Daoy (cell line): ENCODE data around the gene AP4S1. TPM values are rescaled to one million over a fixed set of nuclear protein-coding genes. Genes with fewer than 3 reads are reported as not detected.

Source experiments
- DNase-seq: peaks from one replicate; pipeline ENCODE4 v3.0.0-alpha.2; 2015; ENCODE audit warnings: low read depth
- total RNA-seq: library from RNA; depleted of rRNA; stranded (reverse); fragments of >200 nt; shearing (Covaris generic); gene quantifications from 2 replicates; pipeline ENCODE4 v1.2.3, GENCODE V29; 2014

AP4S1 gene
- total RNA-seq, 1 experiment from 2014 or later, result 12.6 TPM

DNA sequence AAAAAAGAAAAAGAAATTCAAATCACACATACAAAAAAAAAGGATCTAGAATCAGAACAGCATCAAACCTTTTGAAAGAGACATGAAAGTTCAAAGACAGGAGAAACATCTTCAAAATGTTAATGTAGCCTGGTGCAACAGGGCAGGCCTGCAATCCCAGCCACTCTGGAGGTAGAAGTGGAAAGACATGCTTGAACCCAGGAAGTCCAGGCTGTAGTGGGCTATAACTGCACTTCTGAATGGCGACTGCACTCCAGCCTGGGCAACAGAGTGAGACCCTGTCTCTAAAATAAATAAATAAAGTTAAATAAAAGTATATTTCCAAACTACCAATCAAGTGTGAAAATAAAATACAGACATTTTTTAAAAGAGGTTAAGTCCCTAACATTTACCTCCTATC, 18.7 kb upstream of the AP4S1 start:
- DNase-seq, result no peak

GRCh38 chr14:31009836-31010574, 15.4 kb upstream of the AP4S1 start:
- no peak for DNase-seq

DNA sequence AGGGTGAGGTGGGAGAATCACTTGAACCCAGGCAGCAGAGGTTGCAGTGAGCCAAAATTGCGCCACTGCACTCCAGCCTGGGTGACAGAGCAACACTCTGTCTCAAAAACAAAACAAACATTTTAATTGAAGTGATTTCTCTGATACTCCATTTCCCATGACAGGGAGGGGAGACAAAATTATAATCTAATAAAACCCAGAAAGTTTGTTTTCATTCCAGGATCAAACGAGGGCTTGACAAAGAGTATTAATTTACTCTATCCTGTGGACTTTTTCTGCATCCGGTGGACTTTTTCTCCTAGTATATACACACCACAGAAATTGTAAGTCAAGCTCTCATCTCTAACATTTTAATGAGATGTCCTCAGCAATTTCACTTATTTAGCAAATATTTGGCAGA, 14.5 kb upstream of the AP4S1 start:
- no peak for DNase-seq

- no peak for DNase-seq
Measured at GRCh38 chr14:31013841-31014240, 11.6 kb upstream of the AP4S1 start.

- DNase-seq, result no peak
Measured at GRCh38 chr14:31018057-31018645, 7.3 kb upstream of the AP4S1 start.

DNA sequence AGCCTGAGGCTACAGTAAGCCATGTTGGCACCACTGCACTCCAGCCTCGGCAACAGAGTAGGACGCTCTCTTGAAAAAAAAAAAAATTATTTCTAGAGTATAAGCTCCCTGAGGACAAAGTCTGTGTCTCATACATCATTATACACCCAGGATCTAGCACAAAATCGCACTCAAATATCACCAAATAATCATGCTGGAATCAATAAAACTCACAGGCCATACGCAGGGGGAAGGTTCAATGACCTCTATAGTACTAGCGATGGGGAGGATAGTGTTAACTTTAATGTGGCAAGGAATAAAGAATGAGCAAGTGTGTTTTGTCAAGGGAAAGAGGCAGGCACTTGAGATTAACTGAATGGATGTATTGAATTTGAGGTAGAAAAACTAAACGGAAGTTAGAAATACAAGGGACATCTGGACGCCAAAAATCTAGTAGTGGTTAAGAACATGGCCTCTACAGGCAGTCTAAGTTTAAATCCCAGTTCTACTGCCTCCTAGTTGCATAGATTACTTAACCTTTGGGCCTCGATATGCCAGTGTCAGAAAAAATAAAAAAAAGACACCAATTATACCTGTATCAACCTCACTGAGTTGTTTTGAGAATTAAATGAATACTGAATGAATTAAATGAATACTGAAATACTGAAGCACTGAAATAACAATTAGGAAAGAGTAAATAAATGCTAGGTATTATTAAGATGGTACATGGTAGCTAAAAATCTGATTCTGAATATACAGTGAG, 4.4 kb upstream of the AP4S1 start:
- DNase-seq, result no peak

DNA sequence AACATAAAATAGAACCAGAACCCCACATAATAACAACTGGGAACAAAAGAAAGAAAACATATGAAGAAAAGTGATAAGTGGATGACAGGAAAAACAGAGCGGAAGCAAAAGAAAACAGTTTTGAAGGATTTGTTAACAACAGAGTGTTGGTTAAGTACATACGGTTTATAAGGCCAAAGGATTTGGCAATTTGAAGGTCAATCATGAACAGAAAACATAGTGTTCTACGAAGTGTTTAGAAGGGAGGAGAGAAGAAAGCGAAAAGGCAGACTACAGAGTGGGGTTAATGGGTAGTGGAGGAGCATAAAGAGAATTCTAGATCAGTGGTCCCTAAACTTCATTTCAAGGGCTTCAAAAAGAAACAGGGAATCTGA, 3.9 kb upstream of the AP4S1 start:
- no peak for DNase-seq

- DNase-seq, result no peak
Measured at GRCh38 chr14:31022386-31022785, 3.1 kb upstream of the AP4S1 start.

GRCh38 chr14:31024010-31024480, 1.4 kb upstream of the AP4S1 start:
- DNase-seq, result no peak

GRCh38 chr14:31024577-31025366, 677 bp upstream of the AP4S1 start:
- DNase-seq, result peak; percentile 23

- DNase-seq, result no peak
Measured at GRCh38 chr14:31026077-31026449, 614 bp downstream of the AP4S1 start, which contains the start of gene STRN3. STRN3 (minus strand) TSS chr14:31026379; CDS start chr14:31026185, 194 bp downstream.

DNA sequence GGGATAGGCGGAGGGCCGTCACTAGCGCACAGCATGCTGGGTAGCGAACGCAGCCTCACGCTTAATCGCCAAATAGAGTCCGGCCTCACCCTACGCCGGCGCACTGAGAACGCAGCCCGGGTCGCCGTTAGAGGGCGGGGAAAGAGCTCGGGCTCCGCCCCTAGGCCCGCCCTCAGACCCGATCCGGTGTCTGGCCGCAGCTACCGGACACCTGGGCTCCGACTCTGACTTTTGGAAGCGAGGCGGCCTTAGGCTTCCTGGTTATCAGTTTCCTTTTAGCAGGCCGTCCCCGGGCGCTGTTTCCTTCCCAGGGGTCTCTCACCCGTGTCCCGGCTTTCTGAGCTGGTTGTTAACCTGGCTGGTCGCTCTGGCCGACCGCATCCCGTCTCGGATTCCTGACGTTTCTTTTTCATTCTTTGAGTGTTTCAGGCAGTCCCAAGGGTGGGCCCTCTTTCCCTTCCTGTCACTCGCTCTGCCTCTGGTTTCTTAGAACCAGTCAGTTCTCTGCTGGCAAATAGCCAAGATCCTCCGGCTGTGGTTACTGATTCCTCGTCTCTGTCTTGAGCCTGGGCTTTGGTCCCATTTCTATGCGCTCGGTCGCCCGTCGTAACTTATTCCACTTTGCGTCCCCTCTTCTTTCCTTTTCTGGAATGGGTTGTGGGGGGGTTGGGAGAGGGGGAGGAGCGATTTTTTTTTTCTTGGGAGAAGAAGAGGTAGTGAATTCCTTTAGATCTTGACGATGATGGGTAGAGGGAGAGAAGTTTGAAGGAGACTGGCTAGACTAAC, 1.2 kb downstream of the AP4S1 start:
- DNase-seq, result peak; percentile 99

- no peak for DNase-seq
Measured at GRCh38 chr14:31027847-31028246, 2.4 kb downstream of the AP4S1 start.

DNA sequence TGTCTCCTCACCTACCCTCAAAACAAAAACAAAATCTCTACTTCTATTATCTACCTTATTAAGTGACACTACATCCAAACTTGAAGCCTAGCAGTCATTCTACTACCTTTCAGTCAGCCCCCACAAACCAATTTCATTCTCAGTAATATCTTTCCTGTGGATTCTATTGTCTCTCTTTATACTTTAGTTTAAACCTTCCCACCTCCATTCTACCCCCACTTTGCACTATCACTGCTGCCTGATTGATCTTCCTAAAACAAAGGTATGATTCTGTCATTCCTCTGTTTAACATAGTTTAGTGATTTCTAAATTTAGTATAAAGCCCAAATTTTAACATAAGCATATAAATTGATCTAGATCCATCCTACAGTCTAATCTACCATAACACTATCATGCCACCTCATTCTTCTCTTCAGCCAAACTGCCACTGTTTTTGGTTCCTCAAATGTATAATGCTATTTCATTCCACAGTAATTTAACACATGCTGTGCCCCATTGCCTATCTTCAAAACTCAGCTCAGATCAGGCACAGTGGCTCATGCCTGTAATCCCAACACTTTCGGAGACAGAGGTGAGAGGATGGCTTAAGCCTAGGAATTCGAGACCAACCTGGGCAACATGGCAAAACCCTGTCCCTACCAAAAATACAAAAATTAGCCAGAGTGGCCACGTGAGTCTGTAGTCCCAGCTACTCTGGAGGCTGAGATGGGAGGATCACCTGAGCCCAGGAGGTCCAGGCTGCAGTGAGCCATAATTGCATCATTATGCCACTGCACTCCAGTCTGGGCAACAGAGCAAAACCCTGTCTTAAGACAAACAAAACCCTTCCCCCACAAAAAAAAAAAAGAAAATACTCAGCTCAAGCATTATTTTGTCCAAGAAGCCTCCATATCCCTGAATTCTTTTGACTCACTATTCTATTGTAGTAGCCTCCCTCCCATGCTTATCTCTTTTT, 3.8 kb downstream of the AP4S1 start:
- no peak for DNase-seq

- no peak for DNase-seq
Measured at GRCh38 chr14:31030469-31030868, 5.0 kb downstream of the AP4S1 start.

DNA sequence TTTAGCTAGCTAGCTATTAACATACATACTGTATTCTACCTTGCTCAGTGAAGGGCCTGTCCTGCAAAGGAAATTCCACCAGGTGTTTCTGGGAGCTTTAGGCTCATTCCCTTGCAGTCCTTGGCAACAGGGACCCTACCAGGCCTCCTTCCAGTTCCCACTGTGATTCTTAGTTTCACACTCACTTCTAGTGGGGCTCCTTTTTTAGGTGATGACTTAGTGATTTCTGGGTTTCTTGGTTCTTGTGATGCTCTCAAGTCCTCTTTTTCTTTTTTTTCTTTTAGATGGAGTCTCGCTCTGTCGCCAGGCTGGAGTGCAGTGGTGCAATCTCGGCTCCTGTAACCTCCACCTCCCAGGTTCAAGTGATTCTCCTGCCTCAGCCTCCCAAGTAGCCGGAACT, 11.1 kb downstream of the AP4S1 start:
- DNase-seq, result no peak

DNA sequence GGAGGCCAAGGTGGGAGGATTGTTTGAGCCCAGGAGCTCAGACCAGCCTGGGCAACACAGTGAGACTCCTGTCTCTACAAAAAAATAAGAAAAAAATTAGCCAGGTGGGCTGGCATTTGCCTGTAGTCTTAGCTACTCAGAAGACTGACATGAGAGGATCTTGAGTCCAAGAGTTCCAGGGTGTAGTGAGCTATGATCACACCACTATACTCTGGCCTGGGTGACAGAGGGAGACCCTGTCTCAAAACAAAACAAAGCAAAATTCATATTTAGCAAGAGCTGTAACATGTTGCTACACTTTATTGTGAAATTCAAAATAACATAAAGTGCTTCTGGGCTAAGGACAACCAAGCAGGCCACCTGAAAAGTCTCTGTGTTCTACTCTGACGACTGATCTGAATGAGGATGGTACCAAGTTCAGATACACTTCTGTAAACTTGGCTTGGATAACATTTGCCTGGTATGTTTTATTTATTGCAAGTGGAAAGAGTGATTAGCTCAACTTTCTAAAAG, 12.3 kb downstream of the AP4S1 start:
- DNase-seq, result no peak

GRCh38 chr14:31038521-31039166, 13.2 kb downstream of the AP4S1 start:
- DNase-seq, result no peak

DNA sequence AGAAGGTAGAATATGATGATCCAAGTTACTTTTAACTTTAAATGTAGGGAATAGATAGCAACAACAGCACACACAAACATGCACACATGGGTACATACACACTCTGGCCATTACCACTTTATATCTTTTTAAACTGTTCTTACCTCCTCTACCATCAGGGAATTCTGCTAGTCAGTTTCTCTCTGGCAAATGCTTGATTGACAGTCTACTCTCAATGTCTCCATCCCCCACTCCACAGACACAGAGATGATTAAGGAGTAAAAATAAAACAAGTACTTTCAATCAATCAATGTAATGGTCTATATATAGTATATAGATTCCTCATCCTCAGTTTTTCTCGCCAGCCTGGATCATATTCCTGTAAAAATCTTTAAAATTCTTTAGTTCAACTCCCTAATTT, 16.9 kb downstream of the AP4S1 start:
- DNase-seq, result no peak
